ENCODE results near the gene DUS1L. TPM values are rescaled to one million over a fixed set of nuclear protein-coding genes. Genes with fewer than 3 reads are reported as not detected.
"Not testable (repeated sequence)": the region's sequence is repeated elsewhere in the genome, so short reads cannot be mapped to it uniquely, and the experiment has no call there.

DUS1L gene
- total RNA-seq, 1 experiment from 2014 or later: 129 TPM

DNA sequence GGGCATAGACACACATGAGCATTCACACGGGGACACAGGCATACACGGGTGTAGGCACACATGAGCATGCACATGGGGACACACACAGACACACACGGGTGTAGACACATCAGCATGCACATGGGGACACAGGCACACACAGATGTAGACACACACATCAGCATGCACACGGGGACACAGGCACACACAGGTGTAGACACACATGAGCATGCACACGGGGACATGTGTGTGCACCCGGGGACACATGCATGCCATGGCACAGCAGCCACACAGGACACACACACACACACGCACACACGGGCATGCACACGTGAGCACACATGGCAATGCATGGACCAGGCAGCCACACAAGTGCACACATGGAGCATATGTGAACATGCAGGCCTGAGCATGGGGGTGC lies 23.0 kb downstream of the DUS1L start:
- Mint-ChIP-seq H3K36me3 (ENCODE audit: insufficient read depth, unreplicated experiment) (peaks cover 4% of the 10 kb centered on the region), H3K27ac (ENCODE audit: unreplicated experiment) (no peak overlapping the region), H3K9me3 (ENCODE audit: unreplicated experiment) (peaks cover 9% of the 10 kb centered on the region), H3K4me3 (ENCODE audit: unreplicated experiment) (no peak overlapping the region), H3K4me1 (ENCODE audit: low read depth, unreplicated experiment) (no peaks in the 10 kb centered on the region), H3K27me3 (ENCODE audit: insufficient read depth, unreplicated experiment) (no peaks in the 10 kb centered on the region)
- Histone ChIP-seq H3K27me3 (replicated peaks; ENCODE audit: control insufficient read depth, insufficient read depth, low read length) (no peaks in the 10 kb centered on the region), H3K36me3 (ENCODE audit: control insufficient read depth, insufficient read depth, low read length) (no peaks in the 10 kb centered on the region), H3K4me3 (ENCODE audit: low read depth, low read length) (no peak overlapping the region), H3K4me1 (peaks cover 4% of the 10 kb centered on the region; the same call in 1 of the 2 replicates), H3K9me3 (no peaks in the 10 kb centered on the region)
- TF ChIP-seq, protein P1, sequence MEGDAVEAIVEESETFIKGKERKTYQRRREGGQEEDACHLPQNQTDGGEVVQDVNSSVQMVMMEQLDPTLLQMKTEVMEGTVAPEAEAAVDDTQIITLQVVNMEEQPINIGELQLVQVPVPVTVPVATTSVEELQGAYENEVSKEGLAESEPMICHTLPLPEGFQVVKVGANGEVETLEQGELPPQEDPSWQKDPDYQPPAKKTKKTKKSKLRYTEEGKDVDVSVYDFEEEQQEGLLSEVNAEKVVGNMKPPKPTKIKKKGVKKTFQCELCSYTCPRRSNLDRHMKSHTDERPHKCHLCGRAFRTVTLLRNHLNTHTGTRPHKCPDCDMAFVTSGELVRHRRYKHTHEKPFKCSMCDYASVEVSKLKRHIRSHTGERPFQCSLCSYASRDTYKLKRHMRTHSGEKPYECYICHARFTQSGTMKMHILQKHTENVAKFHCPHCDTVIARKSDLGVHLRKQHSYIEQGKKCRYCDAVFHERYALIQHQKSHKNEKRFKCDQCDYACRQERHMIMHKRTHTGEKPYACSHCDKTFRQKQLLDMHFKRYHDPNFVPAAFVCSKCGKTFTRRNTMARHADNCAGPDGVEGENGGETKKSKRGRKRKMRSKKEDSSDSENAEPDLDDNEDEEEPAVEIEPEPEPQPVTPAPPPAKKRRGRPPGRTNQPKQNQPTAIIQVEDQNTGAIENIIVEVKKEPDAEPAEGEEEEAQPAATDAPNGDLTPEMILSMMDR (IDR thresholded peaks at IDR 0.05; ENCODE audit: insufficient read depth in 1 of 2, low read depth in 1 of 2, low read length in 1 of 2, severe bottlenecking in 1 of 2, unreplicated experiment in 1 of 2): no peak
- CTCF ChIA-PET: no interaction called here
- BruUV-seq (replicated peaks): no TSS peak
- intact Hi-C loops (cut with micrococcal nuclease; ENCODE audit: unreplicated experiment): no loop called here
- POLR2A ChIA-PET: no interaction called here
- DNase-seq: no peak

DNA sequence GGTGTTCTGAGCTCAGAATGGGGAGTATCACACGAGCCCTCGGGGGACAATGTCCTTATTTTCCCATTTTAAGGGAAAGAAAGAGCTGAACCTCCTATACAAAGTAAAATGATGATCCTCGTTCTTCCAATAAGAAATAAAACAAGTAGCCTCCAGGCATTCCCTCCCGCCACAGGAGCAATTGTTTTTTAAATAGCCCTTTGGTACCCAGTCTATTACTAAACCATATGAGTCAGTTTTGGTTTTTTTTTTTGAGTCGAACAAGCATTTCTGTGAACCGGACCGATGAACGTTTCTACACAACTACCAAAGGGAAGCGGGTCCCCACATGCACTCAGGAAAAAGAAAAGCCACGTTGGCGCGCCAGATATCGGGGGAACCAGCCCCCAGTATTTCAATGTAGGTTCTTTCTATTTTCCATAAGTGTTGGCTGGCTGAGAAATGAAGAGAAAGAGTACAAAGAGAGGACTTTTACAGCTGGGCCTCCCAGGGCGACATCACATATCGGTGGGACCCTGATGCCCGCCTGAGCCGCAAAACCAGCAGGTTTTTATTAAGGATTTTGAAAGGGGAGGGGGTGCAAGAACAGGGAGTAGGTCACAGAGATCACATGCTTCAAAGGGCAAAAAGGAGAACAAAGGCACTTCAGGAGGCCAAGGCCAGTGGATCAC lies 24.3 kb downstream of the DUS1L start:
- Mint-ChIP-seq H3K4me1 (ENCODE audit: low read depth, unreplicated experiment) (no peaks in the 10 kb centered on the region), H3K9me3 (ENCODE audit: unreplicated experiment) (peaks cover 9% of the 10 kb centered on the region), H3K27me3 (ENCODE audit: insufficient read depth, unreplicated experiment) (no peaks in the 10 kb centered on the region), H3K4me3 (ENCODE audit: unreplicated experiment) (no peak overlapping the region), H3K27ac (ENCODE audit: unreplicated experiment) (no peak overlapping the region), H3K36me3 (ENCODE audit: insufficient read depth, unreplicated experiment) (peaks cover 10% of the 10 kb centered on the region)
- BruUV-seq (replicated peaks): no TSS peak
- Histone ChIP-seq H3K4me1 (peaks cover 10% of the 10 kb centered on the region), H3K4me3 (ENCODE audit: low read depth, low read length) (no peak overlapping the region), H3K27me3 (replicated peaks; ENCODE audit: control insufficient read depth, insufficient read depth, low read length) (no peaks in the 10 kb centered on the region), H3K9me3 (no peaks in the 10 kb centered on the region), H3K36me3 (ENCODE audit: control insufficient read depth, insufficient read depth, low read length) (no peaks in the 10 kb centered on the region)
- CTCF ChIA-PET: interaction anchor here (0.9 to 1.4 kb wide), 3 partner anchors 10 to 39 kb away, joined by 3 to 7 read pairs (median 7); partner anchors contain the start of gene RAC3
- DNase-seq: no peak
- intact Hi-C loops (cut with micrococcal nuclease; ENCODE audit: unreplicated experiment): no loop called here
- TF ChIP-seq, protein P1 (IDR thresholded peaks at IDR 0.05; ENCODE audit: insufficient read depth in 1 of 2, low read depth in 1 of 2, low read length in 1 of 2, severe bottlenecking in 1 of 2, unreplicated experiment in 1 of 2): no peak
- POLR2A ChIA-PET: no interaction called here

GRCh38 chr17:82039695-82040299 lies 25.8 kb downstream of the DUS1L start:
- CTCF ChIA-PET: interaction anchor here (1.5 kb wide), 1 partner anchor 17 kb away, joined by 3 read pairs; the partner anchor contains the start of genes CENPX and LRRC45
- peaks cover 14% of the 10 kb centered on the region for H3K4me1 ChIP-seq
- DNase-seq: no peak
- Mint-ChIP-seq H3K4me1 (ENCODE audit: low read depth, unreplicated experiment) (peaks cover 5% of the 10 kb centered on the region), H3K36me3 (ENCODE audit: insufficient read depth, unreplicated experiment) (peaks cover 15% of the 10 kb centered on the region), H3K27me3 (ENCODE audit: insufficient read depth, unreplicated experiment) (no peaks in the 10 kb centered on the region), H3K4me3 (ENCODE audit: unreplicated experiment) (no peak overlapping the region), H3K27ac (ENCODE audit: unreplicated experiment) (no peak overlapping the region), H3K9me3 (ENCODE audit: unreplicated experiment) (peaks cover 9% of the 10 kb centered on the region)
- TF ChIP-seq, protein P1 (IDR thresholded peaks at IDR 0.05; ENCODE audit: insufficient read depth in 1 of 2, low read depth in 1 of 2, low read length in 1 of 2, severe bottlenecking in 1 of 2, unreplicated experiment in 1 of 2): no peak
- no peak overlapping the region for H3K4me3 ChIP-seq (ENCODE audit: low read depth, low read length)
- no peaks in the 10 kb centered on the region; the same call in 1 of the 2 replicates for H3K36me3 ChIP-seq (ENCODE audit: control insufficient read depth, insufficient read depth, low read length)
- no peaks in the 10 kb centered on the region for H3K9me3 ChIP-seq
- BruUV-seq (replicated peaks): no TSS peak
- no peaks in the 10 kb centered on the region for H3K27me3 ChIP-seq (replicated peaks; ENCODE audit: control insufficient read depth, insufficient read depth, low read length)
- intact Hi-C loops (cut with micrococcal nuclease; ENCODE audit: unreplicated experiment): no loop called here
- POLR2A ChIA-PET: no interaction called here

GRCh38 chr17:82038796-82039409 lies 26.7 kb downstream of the DUS1L start:
- not testable (repeated sequence) for H3K4me3 Mint-ChIP-seq (ENCODE audit: unreplicated experiment)

More at GRCh38 chr17:82038796-82039409, 26.7 kb downstream of the DUS1L start:
- H3K4me3 ChIP-seq (ENCODE audit: low read depth, low read length); H3K9me3 Mint-ChIP-seq (ENCODE audit: unreplicated experiment); DNase-seq; POLR2A ChIA-PET; intact Hi-C loops (cut with micrococcal nuclease; ENCODE audit: unreplicated experiment); H3K27ac Mint-ChIP-seq (ENCODE audit: unreplicated experiment); BruUV-seq (replicated peaks); H3K9me3 ChIP-seq; H3K27me3 ChIP-seq (replicated peaks; ENCODE audit: control insufficient read depth, insufficient read depth, low read length); H3K36me3 ChIP-seq (ENCODE audit: control insufficient read depth, insufficient read depth, low read length); H3K27me3 Mint-ChIP-seq (ENCODE audit: insufficient read depth, unreplicated experiment); H3K4me1 Mint-ChIP-seq (ENCODE audit: low read depth, unreplicated experiment): not testable (repeated sequence)
- CTCF ChIA-PET: interaction anchor here (1.5 kb wide), 1 partner anchor 16 kb away, joined by 3 read pairs; the partner anchor contains the start of genes CENPX and LRRC45
- peaks cover 14% of the 10 kb centered on the region for H3K4me1 ChIP-seq
- H3K36me3 Mint-ChIP-seq (ENCODE audit: insufficient read depth, unreplicated experiment): peaks cover 15% of the 10 kb centered on the region
